ENCODE results near the gene PLK1.
"Not testable (repeated sequence)": the region's sequence is repeated elsewhere in the genome, so short reads cannot be mapped to it uniquely, and the experiment has no call there.

Gene PLK1

GRCh38 chr16:23711785-23712184 lies 33.1 kb downstream of the PLK1 start:
- no peak for DNase-seq

- DNase-seq = no peak
Measured at GRCh38 chr16:23712976-23713375, 34.3 kb downstream of the PLK1 start, which contains the start of gene ERN2. Gene ERN2, minus strand, starts transcription at chr16:23713222. Its CDS starts 35 bp downstream, at chr16:23713187.

- DNase-seq = no peak
Measured at GRCh38 chr16:23716484-23716883, 37.8 kb downstream of the PLK1 start.

- DNase-seq = not testable (repeated sequence)
Measured at GRCh38 chr16:23722613-23723240, 44.0 kb downstream of the PLK1 start.

- DNase-seq = no peak
Measured at GRCh38 chr16:23724096-23724784, 45.6 kb downstream of the PLK1 start.

- no peak for DNase-seq
Measured at GRCh38 chr16:23724785-23725131, 46.1 kb downstream of the PLK1 start.

- DNase-seq = no peak
Measured at GRCh38 chr16:23726710-23727109, 48.0 kb downstream of the PLK1 start.

GRCh38 chr16:23728112-23728477 lies 49.4 kb downstream of the PLK1 start:
- no peak for DNase-seq

- peak; percentile 86 for DNase-seq
Measured at GRCh38 chr16:23729503-23730424, 51.1 kb downstream of the PLK1 start.

- DNase-seq = no peak
Measured at GRCh38 chr16:23734176-23734893, 55.6 kb downstream of the PLK1 start.

GRCh38 chr16:23737423-23738028 lies 58.8 kb downstream of the PLK1 start:
- DNase-seq = not testable (repeated sequence)

- no peak for DNase-seq
Measured at GRCh38 chr16:23739516-23739915, 60.8 kb downstream of the PLK1 start.

Data from OCI-M1 (cell line).